T-helper 22 cell (primary cell): ENCODE data around the gene DNAJC10.
"Not testable (repeated sequence)": the region's sequence is repeated elsewhere in the genome, so short reads cannot be mapped to it uniquely, and the experiment has no call there.

ENCODE experiments used
- DNase-seq: peaks from one replicate; pipeline ENCODE4 v3.0.0-alpha.2; 2020; ENCODE audit warnings: low read depth

Gene DNAJC10, protein sequence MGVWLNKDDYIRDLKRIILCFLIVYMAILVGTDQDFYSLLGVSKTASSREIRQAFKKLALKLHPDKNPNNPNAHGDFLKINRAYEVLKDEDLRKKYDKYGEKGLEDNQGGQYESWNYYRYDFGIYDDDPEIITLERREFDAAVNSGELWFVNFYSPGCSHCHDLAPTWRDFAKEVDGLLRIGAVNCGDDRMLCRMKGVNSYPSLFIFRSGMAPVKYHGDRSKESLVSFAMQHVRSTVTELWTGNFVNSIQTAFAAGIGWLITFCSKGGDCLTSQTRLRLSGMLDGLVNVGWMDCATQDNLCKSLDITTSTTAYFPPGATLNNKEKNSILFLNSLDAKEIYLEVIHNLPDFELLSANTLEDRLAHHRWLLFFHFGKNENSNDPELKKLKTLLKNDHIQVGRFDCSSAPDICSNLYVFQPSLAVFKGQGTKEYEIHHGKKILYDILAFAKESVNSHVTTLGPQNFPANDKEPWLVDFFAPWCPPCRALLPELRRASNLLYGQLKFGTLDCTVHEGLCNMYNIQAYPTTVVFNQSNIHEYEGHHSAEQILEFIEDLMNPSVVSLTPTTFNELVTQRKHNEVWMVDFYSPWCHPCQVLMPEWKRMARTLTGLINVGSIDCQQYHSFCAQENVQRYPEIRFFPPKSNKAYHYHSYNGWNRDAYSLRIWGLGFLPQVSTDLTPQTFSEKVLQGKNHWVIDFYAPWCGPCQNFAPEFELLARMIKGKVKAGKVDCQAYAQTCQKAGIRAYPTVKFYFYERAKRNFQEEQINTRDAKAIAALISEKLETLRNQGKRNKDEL

DNA sequence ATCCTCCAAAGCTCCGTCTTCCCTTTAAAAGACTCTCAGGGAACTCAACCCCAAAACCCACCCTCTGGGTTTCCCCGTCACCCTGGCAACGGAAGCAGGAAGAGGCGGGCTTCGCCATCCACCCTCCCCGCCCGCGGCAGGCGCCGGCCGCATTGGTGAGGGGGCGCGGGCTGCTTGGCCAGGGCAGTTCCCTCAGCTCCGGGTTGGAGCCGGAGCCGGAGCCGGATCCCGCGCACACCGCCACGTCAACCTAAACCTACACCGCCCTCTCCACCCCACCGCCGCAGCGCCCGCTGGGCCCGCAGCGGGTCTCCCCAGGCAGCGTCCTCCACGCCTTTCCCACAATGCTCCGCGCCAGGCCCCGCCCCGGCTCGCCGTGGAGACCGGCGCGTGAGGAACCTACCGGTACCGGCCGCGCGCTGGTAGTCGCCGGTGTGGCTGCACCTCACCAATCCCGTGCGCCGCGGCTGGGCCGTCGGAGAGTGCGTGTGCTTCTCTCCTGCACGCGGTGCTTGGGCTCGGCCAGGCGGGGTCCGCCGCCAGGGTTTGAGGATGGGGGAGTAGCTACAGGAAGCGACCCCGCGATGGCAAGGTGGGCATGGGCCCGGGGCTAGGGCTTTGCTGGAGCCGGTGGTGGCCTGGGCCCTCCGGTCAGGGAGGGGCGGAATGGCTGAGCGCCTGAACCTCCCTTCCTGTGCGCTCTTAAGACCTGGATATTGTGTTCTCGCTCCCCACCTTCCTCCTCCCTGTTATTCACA, at the start of gene DNAJC10:
Gene DNAJC10, plus strand, starts transcription at position 366 of the 758 bp plus-strand sequence. CDS start 1,830 bp downstream, outside the sequence.
- DNase-seq = peak; percentile 80

- DNase-seq = no peak
Observed at GRCh38 chr2:182666674-182667314, 49.3 kb upstream of the DNAJC10 start.

DNA sequence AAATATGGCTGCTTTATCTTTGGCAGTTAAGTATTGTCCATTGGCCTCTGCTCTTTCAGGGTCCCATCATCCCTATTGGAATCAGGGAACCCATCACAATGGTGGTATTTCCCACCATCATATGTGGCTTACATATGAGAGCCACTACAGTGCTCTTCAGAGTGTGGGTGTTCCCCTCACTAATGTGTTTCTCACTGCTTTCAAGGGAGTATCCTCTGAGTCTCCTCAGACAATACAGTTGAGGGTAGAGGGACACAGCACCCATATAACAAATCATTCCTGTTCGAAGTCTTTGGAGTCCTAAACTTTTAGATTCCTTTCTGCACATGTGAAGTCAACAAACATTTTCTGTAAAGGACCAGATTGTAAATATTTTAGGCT, 48.8 kb upstream of the DNAJC10 start:
- no peak for DNase-seq

DNA sequence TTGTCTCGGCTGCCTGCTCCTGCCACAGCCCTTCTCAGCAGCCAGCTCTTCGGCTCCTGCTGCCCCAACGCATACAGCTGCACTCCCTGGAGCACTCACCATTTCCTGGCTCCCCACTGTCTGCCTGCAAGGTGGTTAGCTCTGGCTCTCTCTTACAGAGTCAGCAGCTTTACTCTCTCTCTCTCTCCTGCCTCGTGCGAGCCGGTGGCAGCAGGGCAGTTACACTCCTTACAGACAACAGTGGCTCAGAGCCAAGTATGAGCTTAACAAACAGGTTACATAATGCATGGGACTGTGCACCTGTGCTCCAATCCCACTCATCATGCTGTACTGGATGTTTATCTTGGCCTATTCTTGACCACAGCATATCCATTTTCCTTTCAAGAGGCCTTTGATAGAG, 47.4 kb upstream of the DNAJC10 start:
- DNase-seq = no peak

- DNase-seq = no peak
Observed at GRCh38 chr2:182672466-182673165, 43.4 kb upstream of the DNAJC10 start.

- DNase-seq = no peak
Observed at GRCh38 chr2:182680837-182681236, 35.2 kb upstream of the DNAJC10 start.

DNA sequence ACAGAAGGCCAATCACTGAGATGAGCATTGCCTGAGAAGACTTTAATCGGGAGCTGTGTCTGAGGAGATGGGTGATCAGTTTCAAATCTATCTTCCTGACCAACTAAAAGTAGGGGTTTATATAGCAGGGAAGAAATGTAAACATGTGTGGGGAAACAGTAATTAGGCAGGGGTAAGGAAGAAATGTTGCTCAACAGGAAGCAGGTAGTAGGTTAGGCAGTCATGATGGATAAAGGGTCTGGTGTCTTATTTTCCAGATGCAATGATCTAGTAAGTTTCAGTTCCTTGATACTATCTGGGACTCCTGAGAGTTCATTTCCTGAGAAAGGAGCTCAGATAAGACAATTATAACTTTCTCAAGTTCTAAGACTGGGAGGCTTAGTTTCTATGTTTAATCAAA, 33.8 kb upstream of the DNAJC10 start:
- no peak for DNase-seq

DNA sequence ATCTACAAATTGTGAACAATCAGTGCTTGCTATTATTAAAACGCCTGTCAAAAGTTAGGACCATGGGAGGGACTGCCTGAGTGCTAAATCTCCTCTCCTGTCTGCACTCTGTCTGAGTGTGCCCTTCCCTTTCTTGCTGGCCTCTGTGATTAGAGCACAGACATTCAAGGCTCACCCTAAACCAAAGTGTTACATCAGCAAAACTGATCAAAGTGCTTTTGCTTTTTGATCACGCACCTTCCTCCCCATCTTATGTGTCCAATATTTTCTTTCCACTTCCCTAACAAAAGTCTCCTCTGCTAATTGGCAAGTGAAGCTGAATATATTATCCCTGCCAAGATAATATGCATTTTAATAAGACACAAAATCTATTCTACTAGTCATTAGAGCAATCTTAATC, 30.5 kb upstream of the DNAJC10 start:
- DNase-seq = no peak

DNA sequence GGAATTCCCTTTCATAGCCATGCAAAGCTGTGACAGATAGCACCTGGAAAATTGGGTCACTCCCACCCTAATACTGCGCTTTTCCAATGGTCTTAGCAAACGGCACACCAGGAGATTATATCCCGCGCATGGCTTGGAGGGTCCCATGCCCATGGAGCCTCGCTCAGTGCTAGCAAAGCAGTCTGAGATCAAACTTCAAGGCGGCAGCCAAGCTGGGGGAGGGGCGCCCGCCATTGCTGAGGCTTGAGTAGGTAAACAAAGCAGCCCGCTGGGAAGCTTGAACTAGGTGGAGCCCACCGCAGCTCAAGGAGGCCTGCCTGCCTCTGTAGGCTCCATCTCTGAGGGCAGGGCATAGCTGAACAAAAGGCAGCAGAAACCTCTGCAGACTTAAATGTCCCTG, 29.3 kb upstream of the DNAJC10 start:
- not testable (repeated sequence) for DNase-seq

GRCh38 chr2:182694189-182694588, 21.9 kb upstream of the DNAJC10 start:
- DNase-seq = no peak

DNA sequence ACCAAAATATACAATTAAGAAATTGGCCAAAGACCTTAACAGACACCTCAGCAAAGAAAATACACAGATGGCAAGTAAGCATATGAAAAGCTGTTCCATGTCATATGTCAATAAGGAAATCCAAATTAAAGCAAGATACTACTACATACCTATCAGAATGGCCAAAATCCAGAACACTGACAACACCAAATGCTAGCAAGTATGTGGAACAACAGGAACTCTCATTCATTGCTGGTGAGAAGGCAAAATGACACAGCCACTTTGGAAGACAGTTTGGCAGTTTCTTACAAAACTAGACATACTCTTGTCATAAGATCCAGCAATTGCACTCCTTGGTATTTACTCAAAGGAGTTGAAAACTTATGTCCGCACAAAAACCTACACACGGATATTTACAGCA, 20.3 kb upstream of the DNAJC10 start:
- DNase-seq = no peak

- no peak for DNase-seq
Observed at GRCh38 chr2:182698671-182699070, 17.4 kb upstream of the DNAJC10 start.

GRCh38 chr2:182705761-182706160, 10.3 kb upstream of the DNAJC10 start:
- no peak for DNase-seq

DNA sequence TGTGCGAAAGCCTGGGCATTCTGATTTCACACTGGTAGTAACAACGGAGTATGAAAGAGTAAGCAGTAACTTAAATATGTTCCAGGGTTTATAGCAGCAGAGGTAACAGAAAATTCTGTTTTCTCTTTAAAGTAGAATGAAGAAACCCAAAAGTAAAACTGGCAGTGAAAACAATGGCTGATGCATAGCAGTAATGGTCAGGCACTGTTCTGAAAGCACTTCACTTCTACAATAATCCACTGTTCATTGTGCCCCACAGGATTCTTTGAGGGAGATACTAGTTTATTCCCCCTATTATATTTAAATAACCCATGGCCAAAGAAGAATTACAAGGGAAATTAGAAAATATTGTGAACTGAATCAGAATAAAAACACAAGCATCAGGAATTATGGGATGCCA, 9.3 kb upstream of the DNAJC10 start:
- DNase-seq = no peak

- no peak for DNase-seq
Observed at GRCh38 chr2:182713601-182714000, 2.5 kb upstream of the DNAJC10 start.

DNA sequence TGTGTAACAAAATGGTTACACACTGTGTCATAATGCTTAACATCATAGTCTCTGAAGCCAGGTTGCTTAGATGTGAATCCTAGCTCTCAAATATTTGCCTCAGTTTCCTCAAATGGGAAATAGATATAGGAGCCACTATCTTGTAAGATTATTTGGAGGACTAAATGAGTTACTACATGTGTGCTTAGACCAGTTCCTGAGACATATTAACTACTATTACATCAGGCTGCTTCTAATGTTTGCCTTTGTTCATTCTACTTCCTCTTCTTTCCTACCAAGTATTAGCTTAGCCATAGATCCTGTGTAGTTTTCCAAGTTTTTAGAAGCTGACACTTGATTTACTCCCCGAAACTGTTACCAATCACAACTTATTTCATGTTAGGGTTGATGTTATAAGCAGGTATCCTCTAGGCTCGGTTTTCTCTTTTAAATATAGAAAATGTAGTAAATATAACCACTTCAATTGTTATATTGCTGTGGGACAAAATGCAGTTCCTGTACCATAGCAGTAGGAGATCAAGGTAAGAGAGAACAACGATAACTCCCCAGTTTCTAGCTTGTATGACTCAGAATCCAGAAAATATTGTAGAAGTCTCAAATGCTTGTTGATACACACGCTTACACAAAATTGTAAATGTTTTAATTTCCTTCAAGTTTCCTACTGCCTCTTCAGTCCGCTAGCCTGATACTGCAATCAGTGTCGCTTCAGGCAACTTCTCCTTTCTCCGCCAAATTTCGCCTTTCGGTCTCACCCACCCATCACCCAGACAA, 751 bp upstream of the DNAJC10 start:
- no peak for DNase-seq

DNA sequence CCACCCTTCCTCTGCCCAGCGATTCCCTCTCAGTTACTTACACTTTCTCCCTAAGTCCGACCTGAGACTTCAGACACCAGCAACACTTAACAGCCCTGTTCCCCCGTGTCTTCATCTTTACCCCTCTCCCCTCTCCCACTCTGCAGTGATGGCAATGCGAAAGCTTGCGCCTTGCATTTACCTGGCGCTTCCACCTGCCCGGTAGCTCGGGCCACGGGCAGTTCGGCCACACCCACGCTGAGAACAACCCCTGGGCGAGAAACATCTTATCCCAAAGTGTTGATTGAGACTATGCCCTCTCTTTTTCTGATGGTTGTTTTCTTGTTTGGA, 558 bp downstream of the DNAJC10 start:
- DNase-seq = no peak

- no peak for DNase-seq
Observed at GRCh38 chr2:182717416-182717815, 1.4 kb downstream of the DNAJC10 start.

- DNase-seq = no peak
Observed at GRCh38 chr2:182717816-182718215, 1.8 kb downstream of the DNAJC10 start.

GRCh38 chr2:182718459-182718858, 2.4 kb downstream of the DNAJC10 start:
- DNase-seq = no peak

DNA sequence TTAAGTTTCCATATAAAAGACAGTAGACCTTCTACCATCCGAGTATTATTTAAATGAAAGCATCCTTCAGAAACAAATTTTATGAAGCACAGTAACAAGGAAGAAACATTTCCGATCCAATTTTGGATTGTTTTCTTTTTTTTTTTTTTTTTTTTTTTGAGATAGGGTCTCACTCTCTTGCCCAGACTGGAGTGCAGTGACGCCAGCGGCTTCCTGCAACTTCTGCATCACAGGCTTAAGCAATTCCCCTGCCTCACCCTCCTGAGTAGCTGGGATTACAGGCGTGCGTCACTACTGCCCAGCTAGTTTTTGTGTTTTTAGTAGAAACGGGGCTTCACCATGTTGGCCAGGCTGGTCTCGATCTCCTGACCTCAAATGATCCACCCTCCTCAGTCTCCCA, 3.1 kb downstream of the DNAJC10 start:
- DNase-seq = not testable (repeated sequence)
